Measurements from ENCODE around the gene GPRIN1. TPM values are rescaled to one million over a fixed set of nuclear protein-coding genes. Genes with fewer than 3 reads are reported as not detected.

The GPRIN1 gene
- total RNA-seq, 4 donors from 2014 or later = 0.16 to 1.1 (median 0.63) TPM

DNA sequence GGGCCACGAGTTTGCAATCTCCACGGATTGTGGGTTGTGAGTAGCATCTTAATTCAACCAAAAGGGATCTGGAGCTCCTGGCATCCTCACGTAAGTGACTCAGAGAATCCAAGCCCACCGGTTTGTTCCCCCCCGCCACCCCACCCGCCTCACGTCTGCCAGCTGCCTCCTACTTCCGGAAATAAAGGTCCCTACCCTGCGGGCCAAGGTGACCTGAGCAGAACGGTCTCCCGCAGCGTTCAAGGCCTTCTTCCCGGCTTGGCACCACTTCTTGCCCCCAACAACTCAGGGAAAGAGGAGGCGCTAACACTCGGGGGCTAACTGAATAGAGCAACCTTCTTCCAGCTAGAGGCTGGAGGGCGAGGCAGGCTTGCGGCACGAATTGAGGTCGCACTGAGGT lies 8.8 kb upstream of the GPRIN1 start:
- H3K4me3 ChIP-seq = no peak overlapping the region
- WGBS, 2 donors (ENCODE audit: low coverage in 1 of 2) = 50% methylated on average over 2 of the region's 19 CpGs; no CpG with 5 or more reads in 1 of the 2 donors
- ATAC-seq = no peak
- peaks cover 91% of the 10 kb centered on the region for H3K27me3 ChIP-seq
- H3K27ac ChIP-seq = no peak overlapping the region
- H3K9me3 ChIP-seq = no peaks in the 10 kb centered on the region
- TF ChIP-seq POLR2AphosphoS5 (IDR thresholded peaks at IDR 0.05) (no peak), POLR2A (IDR thresholded peaks at IDR 0.05) (no peak), EP300 (IDR thresholded peaks at IDR 0.05) (no peak)
- TF ChIP-seq, protein P1, sequence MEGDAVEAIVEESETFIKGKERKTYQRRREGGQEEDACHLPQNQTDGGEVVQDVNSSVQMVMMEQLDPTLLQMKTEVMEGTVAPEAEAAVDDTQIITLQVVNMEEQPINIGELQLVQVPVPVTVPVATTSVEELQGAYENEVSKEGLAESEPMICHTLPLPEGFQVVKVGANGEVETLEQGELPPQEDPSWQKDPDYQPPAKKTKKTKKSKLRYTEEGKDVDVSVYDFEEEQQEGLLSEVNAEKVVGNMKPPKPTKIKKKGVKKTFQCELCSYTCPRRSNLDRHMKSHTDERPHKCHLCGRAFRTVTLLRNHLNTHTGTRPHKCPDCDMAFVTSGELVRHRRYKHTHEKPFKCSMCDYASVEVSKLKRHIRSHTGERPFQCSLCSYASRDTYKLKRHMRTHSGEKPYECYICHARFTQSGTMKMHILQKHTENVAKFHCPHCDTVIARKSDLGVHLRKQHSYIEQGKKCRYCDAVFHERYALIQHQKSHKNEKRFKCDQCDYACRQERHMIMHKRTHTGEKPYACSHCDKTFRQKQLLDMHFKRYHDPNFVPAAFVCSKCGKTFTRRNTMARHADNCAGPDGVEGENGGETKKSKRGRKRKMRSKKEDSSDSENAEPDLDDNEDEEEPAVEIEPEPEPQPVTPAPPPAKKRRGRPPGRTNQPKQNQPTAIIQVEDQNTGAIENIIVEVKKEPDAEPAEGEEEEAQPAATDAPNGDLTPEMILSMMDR (IDR thresholded peaks at IDR 0.05) = no peak
- H3K36me3 ChIP-seq = no peaks in the 10 kb centered on the region
- peaks cover 0 to 33% (median 20%) of the 10 kb centered on the region in 3 donors for H3K4me1 ChIP-seq

DNA sequence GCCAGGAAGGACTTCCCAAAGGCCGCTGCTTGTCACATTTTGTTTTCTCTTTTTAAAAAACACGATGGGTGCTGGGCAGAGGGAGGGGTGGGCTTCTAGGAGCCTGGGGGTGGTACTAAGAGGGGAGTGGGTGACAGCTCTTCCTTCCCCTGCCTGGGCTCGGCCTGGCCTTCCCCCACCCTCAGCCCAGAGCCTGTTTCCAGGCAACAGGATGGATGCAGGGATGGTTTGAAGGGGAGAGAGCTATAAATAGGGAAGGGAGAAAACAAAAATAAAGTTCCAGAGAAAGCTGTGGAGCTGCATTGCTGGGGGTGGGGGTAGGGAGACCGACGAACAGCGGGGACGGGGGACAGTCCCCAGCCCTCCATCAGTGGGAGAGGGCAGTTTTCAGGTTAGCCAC lies 6.6 kb upstream of the GPRIN1 start:
- Histone ChIP-seq H3K27me3 (peaks cover 79% of the 10 kb centered on the region), H3K4me3 (no peak overlapping the region), H3K27ac (no peak overlapping the region), H3K36me3 (no peaks in the 10 kb centered on the region), H3K9me3 (no peaks in the 10 kb centered on the region), H3K4me1 (peaks cover 0 to 28% (median 20%) of the 10 kb centered on the region in 3 donors)
- WGBS, 2 donors (ENCODE audit: low coverage in 1 of 2) = 51 to 64% methylated on average over 3 to 7 of the region's 7 CpGs
- no peak for TF ChIP-seq POLR2AphosphoS5 (IDR thresholded peaks at IDR 0.05)
- ATAC-seq = no peak

DNA sequence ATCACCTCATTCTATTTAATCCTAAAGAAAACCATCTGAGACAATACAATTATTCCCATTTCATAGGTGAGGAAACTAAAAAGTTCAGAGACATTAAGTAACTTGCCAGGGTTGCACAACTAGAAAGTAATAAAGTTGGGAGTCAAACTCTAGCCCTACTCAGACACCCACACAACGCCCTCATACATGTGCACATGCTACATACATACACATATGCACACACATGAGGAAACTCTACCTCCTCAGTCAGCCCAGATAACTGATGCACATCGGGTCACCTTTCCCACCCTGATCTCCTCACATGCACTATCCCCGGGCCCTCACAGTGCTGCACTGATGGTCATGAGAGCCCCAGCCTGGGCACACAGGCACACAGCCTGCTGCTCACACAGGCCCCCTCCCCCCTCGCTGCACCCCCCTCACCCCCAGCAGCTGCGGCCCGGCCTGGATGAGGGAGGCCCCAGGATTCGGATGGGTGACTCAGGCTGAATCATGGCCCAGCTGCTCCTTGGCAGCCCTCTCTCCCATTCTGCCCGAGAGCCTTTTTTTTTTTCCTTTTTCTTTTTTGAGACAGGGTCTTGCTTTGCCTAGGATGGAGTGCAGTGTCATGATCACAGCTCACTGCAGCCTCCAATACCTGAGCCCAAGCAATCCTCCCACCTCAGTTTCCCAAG lies 5.0 kb upstream of the GPRIN1 start:
- no peak overlapping the region for H3K27ac ChIP-seq
- ATAC-seq = no peak
- WGBS, 2 donors (ENCODE audit: low coverage in 1 of 2) = 35 to 53% methylated on average over 3 to 7 of the region's 8 CpGs
- H3K4me1 ChIP-seq = peaks cover 0 to 22% (median 15%) of the 10 kb centered on the region in 3 donors
- H3K36me3 ChIP-seq = no peaks in the 10 kb centered on the region
- TF ChIP-seq EP300 (IDR thresholded peaks at IDR 0.05) (no peak), POLR2AphosphoS5 (IDR thresholded peaks at IDR 0.05) (no peak), POLR2A (IDR thresholded peaks at IDR 0.05) (no peak)
- TF ChIP-seq, protein P1 (IDR thresholded peaks at IDR 0.05) = no peak
- no peak overlapping the region for H3K4me3 ChIP-seq
- peaks cover 71% of the 10 kb centered on the region for H3K27me3 ChIP-seq
- no peaks in the 10 kb centered on the region for H3K9me3 ChIP-seq

DNA sequence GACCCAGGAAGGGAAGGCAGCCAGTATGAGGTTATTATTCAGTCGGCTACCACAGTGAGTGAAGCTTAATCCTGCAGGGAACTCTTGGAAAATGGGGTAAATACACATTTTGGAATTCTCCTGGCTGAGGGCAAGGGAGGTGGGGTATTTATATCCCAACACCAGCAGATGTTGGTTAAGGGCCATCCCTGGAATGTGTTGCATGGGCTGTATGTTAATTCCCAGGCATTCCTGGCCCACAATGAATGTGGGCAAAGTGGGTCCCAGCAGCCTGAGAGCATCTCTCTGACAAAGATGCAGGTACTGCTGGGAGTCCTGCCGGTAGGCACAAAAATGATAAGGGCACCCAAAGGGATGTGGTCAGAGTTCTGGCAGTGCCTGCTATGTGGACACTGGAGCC lies 2.9 kb upstream of the GPRIN1 start:
- no peaks in the 10 kb centered on the region for H3K9me3 ChIP-seq
- H3K4me3 ChIP-seq = no peak overlapping the region
- WGBS, 2 donors (ENCODE audit: low coverage in 1 of 2) = 50 to 71% methylated on average over 1 of the region's 2 CpGs
- ATAC-seq = no peak
- TF ChIP-seq POLR2A (IDR thresholded peaks at IDR 0.05) (no peak), POLR2AphosphoS5 (IDR thresholded peaks at IDR 0.05) (no peak), EP300 (IDR thresholded peaks at IDR 0.05) (no peak)
- TF ChIP-seq, protein P1 (IDR thresholded peaks at IDR 0.05) = no peak
- H3K36me3 ChIP-seq = no peaks in the 10 kb centered on the region
- no peak overlapping the region for H3K27ac ChIP-seq
- peaks cover 68% of the 10 kb centered on the region for H3K27me3 ChIP-seq
- H3K4me1 ChIP-seq = peaks cover 0 to 18% (median 8%) of the 10 kb centered on the region in 3 donors

DNA sequence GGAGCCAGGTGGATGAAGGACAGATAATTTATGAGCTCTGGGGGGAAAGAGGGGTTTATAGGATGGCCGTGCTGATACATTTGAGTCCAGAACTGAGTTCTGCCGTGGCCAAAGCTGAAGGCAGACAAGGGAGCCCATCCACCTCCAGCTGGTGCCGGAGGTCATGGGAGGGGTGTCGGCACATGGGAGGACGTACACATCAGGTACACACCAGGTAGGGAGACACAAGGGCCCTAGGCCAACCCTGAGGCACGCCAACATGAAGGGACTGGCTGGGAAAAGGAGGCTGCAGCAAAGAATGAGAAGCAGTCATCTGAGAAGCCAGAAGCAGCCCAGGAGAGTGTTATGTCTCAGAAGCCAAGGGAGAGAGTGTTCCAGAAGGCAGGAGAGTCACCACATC lies 2.1 kb upstream of the GPRIN1 start:
- H3K27me3 ChIP-seq = peaks cover 63% of the 10 kb centered on the region
- no peaks in the 10 kb centered on the region for H3K9me3 ChIP-seq
- no peaks in the 10 kb centered on the region for H3K36me3 ChIP-seq
- no peak overlapping the region for H3K4me3 ChIP-seq
- ATAC-seq = no peak
- H3K4me1 ChIP-seq = peaks cover 0 to 18% (median 8%) of the 10 kb centered on the region in 3 donors
- no peak overlapping the region for H3K27ac ChIP-seq
- 63 to 67% methylated on average over 3 to 4 of the region's 6 CpGs for WGBS, 2 donors (ENCODE audit: low coverage in 1 of 2)
- no peak for TF ChIP-seq EP300 (IDR thresholded peaks at IDR 0.05)
- TF ChIP-seq POLR2AphosphoS5 (IDR thresholded peaks at IDR 0.05) = no peak
- TF ChIP-seq, protein P1 (IDR thresholded peaks at IDR 0.05) = no peak
- TF ChIP-seq POLR2A (IDR thresholded peaks at IDR 0.05) = no peak
